D721Med (cell line): ENCODE data around the gene FARP2.
"Not testable (repeated sequence)": the region's sequence is repeated elsewhere in the genome, so short reads cannot be mapped to it uniquely, and the experiment has no call there.

Source experiments
- DNase-seq: peaks from one replicate; pipeline ENCODE4 v3.0.0; 2011; ENCODE audit warnings: low spot score; ENCODE audit not compliant: insufficient read length
- FAIRE-seq: peaks from 2 replicates; lab custom pipeline; 2011; peaks lifted over from hg19 to GRCh38; lab: Jason Lieb, UNC
- TF ChIP-seq, protein P1 (sequence below): IDR thresholded peaks from 2 replicates; pipeline ENCODE4 v1.5.1; 2012; ENCODE audit warnings: mild to moderate bottlenecking, control low read depth; ENCODE audit not compliant: insufficient read depth; ENCODE audit errors: missing control alignments

FARP2 gene

DNA sequence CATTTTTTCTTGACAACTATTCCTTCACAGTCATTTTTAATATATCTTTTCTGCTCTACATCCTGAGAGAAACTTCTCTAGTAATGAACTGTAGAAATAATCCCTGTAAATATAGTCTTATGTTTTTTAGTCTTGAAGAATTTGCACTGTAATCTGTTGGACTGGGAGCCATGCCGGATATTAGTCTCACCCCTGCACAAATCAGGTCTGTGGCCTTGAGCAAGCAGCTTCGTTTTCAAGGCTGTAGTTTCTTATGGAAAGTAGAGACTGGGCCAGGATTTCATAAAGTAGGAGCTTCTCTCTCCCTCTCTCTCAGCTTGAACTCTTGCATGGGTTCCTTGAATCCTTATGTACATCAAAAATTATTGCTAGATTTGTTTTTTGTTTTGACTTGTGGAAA, 8.7 kb downstream of the FARP2 start:
- FAIRE-seq = no peak

DNA sequence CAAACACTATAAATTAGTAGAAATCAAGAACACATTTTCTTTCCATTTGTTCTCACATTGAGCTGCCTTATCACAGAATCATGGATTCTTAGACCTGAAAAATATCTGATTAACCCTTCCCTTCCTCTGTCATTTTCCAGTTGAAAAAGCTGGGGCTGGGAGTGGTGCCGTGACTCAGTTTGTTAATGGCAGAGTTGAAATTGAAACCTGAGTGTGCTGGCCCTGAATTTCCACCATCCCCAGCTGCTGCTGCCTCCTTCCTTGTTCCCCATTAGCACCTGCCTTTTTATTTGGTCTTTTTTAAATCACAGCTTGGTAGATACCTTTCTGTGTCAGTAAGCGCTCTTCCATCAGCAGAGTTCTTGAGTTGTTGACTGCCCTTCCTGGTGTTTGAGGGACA, 10.6 kb downstream of the FARP2 start:
- no peak for FAIRE-seq
- TF ChIP-seq, protein P1, sequence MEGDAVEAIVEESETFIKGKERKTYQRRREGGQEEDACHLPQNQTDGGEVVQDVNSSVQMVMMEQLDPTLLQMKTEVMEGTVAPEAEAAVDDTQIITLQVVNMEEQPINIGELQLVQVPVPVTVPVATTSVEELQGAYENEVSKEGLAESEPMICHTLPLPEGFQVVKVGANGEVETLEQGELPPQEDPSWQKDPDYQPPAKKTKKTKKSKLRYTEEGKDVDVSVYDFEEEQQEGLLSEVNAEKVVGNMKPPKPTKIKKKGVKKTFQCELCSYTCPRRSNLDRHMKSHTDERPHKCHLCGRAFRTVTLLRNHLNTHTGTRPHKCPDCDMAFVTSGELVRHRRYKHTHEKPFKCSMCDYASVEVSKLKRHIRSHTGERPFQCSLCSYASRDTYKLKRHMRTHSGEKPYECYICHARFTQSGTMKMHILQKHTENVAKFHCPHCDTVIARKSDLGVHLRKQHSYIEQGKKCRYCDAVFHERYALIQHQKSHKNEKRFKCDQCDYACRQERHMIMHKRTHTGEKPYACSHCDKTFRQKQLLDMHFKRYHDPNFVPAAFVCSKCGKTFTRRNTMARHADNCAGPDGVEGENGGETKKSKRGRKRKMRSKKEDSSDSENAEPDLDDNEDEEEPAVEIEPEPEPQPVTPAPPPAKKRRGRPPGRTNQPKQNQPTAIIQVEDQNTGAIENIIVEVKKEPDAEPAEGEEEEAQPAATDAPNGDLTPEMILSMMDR = no peak
- no peak for DNase-seq

More for the DNA sequence above, 8.7 kb downstream of the FARP2 start:
- TF ChIP-seq, protein P1 = no peak
- DNase-seq = no peak

DNA sequence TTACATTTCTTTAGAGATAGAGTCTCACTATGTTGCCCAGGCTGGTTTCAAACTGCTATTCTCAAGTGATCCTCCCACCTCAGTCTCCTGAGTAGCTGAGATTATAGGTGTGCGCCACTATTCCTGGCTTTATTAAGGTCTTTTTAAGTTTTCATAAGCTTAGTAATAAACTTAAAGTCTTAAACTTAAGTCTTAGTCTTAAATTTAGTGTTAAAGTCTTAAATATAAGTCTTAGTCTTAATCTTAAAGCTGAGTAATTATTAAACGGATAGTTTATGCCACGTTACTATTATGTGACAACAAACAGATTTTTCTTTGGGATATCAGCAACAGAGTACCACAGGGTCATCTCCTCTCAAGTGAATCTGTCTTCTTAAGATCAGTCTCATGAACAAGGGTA, 12.6 kb downstream of the FARP2 start:
- FAIRE-seq = no peak
- TF ChIP-seq, protein P1 = no peak
- DNase-seq = no peak

DNA sequence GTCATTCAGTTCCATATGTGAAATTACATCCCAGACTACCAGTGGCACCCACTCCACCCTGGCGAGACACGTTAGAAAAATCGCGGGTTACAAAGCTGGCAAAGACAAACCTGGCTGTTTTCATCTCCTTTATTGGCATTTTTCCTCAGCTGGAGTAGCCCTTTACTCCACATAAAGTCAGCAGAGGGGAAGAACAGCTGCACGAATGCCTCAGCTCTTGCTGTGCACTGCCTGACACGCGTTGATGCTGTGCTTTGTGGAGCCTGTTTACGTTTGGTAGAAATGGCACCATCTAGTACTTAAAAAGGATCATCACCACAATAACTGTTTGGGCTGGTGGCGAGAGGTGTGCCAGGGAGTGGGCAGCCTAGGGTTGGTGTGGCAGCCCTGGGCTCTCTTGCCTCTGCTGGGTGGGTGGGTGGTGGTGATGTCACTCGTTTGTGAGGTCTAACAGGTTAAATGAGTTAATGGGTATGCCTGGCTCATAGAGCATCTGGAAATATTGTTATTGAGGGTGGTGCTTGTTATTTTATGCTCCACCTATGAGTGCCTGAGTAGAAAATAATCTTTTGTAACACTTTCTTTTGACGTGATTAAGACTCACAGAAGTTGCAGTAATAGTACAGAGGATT, 16.4 kb downstream of the FARP2 start:
- FAIRE-seq (no peak), DNase-seq (no peak)
- TF ChIP-seq, protein P1 = no peak

DNA sequence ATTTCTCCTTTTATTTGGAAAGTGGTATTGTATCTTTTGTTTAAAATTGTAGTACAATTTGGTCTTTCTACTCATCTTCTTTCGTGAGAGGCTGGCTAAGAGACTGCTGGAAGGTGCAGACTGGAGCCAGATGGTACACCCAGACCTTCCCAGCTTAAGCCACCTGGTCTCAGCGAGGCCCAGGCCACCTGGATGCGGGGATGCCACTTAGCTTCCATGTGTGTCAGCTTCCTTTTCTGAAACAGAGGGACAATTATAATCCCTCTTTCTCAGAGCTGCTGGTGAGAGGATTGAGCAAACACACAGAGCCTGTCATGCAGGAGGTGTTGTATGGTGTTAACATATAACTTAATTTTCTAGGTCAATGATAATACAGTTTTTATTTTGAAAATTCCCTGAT, 17.4 kb downstream of the FARP2 start:
- peak; percentile 90 for FAIRE-seq
- TF ChIP-seq, protein P1 = no peak
- peak; percentile 75 for DNase-seq

DNA sequence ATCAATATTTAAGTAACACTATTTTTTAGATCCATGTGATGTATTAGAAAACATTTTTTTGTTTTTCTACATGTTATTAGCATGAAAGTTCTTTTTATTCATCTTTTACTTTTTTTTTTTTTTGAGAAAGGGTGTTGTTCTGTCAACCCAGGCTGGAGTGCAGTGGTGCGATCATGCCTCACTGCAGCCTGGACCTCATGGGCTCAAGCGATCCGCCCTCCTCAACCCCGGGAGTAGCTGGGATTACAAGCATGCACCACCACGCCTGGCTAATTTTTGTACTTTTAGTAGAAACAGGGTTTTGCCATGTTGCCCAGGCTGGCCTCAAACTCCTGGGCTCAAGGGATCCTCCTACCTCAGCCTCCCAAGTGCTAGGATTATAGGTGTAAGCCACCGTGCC, 17.8 kb downstream of the FARP2 start:
- not testable (repeated sequence) for FAIRE-seq, DNase-seq

DNA sequence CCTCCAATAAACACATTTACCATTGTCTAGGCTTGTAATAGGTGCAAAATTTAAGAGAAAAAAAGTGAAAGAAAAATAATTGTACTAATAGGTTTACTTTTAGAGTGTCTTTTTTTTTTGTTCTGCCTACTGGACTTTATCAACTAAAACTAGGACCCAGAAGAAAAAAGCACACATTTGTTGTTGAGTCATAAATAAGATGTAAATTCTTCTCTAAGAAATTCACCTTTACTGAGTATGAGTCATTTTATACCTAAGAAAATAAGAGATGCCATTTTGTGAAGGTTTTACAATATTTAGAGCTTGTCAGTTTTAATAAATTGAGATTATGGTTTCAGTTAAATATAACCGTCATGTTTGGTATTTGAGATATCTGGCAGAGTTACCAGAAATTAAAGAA, 19.2 kb downstream of the FARP2 start:
- TF ChIP-seq, protein P1 = no peak
- DNase-seq (no peak), FAIRE-seq (no peak)

DNA sequence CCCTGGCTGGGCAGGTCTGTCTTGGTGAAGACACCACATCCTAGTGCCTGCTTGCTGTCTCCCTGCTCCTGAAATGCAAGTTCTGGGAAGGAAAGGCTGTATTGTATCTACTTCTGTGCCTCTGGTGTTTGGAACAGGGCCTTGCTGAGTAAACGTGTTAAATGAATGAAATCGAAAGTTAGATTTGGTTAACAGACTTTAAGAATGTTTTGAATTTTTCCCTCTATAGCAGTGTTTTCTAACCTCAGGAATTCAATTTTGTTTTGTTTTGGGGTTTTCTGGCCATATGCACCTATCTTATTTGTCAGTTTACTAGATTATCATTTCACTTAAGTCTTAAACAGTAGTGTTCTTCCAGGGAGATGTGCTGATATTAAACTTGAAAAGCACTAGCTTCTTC, 20.7 kb downstream of the FARP2 start:
- TF ChIP-seq, protein P1 = no peak
- DNase-seq = no peak
- FAIRE-seq = no peak
